Fibroblast of peridontal ligament (primary cell): ENCODE results near the gene RAB6B.

Experiments
- DNase-seq: peaks from one replicate; pipeline ENCODE4 v3.0.0-alpha.2; 2010; ENCODE audit errors: extremely low read depth

The RAB6B gene

GRCh38 chr3:133836497-133837158 lies 59.1 kb downstream of the RAB6B start:
- no peak for DNase-seq

- DNase-seq: no peak
Measured at GRCh38 chr3:133835961-133836360, 59.7 kb downstream of the RAB6B start.

- DNase-seq: no peak
Measured at GRCh38 chr3:133835418-133835743, 60.3 kb downstream of the RAB6B start.

GRCh38 chr3:133834621-133835417 lies 60.9 kb downstream of the RAB6B start:
- no peak for DNase-seq

GRCh38 chr3:133833880-133834620 lies 61.6 kb downstream of the RAB6B start:
- DNase-seq: no peak

GRCh38 chr3:133833267-133833666 lies 62.4 kb downstream of the RAB6B start:
- no peak for DNase-seq

- DNase-seq: no peak
Measured at GRCh38 chr3:133832802-133833144, 62.9 kb downstream of the RAB6B start.

- no peak for DNase-seq
Measured at GRCh38 chr3:133831966-133832801, 63.5 kb downstream of the RAB6B start.

GRCh38 chr3:133830071-133830470 lies 65.6 kb downstream of the RAB6B start:
- no peak for DNase-seq

- no peak for DNase-seq
Measured at GRCh38 chr3:133829310-133829707, 66.4 kb downstream of the RAB6B start.

GRCh38 chr3:133828576-133829309 lies 66.9 kb downstream of the RAB6B start:
- no peak for DNase-seq

- no peak for DNase-seq
Measured at GRCh38 chr3:133827684-133828083, 68.0 kb downstream of the RAB6B start.

- no peak for DNase-seq
Measured at GRCh38 chr3:133827136-133827535, 68.5 kb downstream of the RAB6B start.

- DNase-seq: no peak
Measured at GRCh38 chr3:133825969-133826727, 69.5 kb downstream of the RAB6B start.

- no peak for DNase-seq
Measured at GRCh38 chr3:133824961-133825485, 70.7 kb downstream of the RAB6B start.

GRCh38 chr3:133821767-133822638 lies 73.7 kb downstream of the RAB6B start:
- peak; percentile 76 for DNase-seq

GRCh38 chr3:133820889-133821675 lies 74.6 kb downstream of the RAB6B start:
- no peak for DNase-seq

- no peak for DNase-seq
Measured at GRCh38 chr3:133820129-133820528, 75.6 kb downstream of the RAB6B start.
